Osteoblast (primary cell): ENCODE measurements around the gene PRM1. TPM values are rescaled to one million over a fixed set of nuclear protein-coding genes. Genes with fewer than 3 reads are reported as not detected.

Experiments used
- DNase-seq: peaks from one replicate; pipeline ENCODE4 v3.0.0; 2011; ENCODE audit warnings: low spot score, mixed read lengths; ENCODE audit not compliant: insufficient read length; ENCODE audit errors: missing footprints
- H2AFZ ChIP-seq: 2 replicates; pipeline ENCODE4 v1.6.0; 2011; ENCODE audit warnings: mild to moderate bottlenecking, low read length
- H3K27ac ChIP-seq: 2 replicates; pipeline ENCODE4 v1.5.1; 2011; ENCODE audit warnings: mild to moderate bottlenecking, low read depth, low read length, moderate library complexity
- H3K27me3 ChIP-seq: 2 replicates; pipeline ENCODE4 v1.6.0; 2012; ENCODE audit warnings: mild to moderate bottlenecking, control low read depth, inconsistent platforms, low read length, moderate library complexity; ENCODE audit not compliant: insufficient read depth
- H3K36me3 ChIP-seq: 2 replicates; pipeline ENCODE4 v1.5.1; 2011; ENCODE audit warnings: mild to moderate bottlenecking, low read length, control low read depth, moderate library complexity; ENCODE audit not compliant: insufficient read depth
- H3K4me1 ChIP-seq: 2 replicates; pipeline ENCODE4 v1.5.1; 2011; ENCODE audit warnings: mild to moderate bottlenecking, low read length, control low read depth, moderate library complexity; ENCODE audit not compliant: insufficient read depth
- H3K4me2 ChIP-seq: 2 replicates; pipeline ENCODE4 v1.6.0; 2011; ENCODE audit warnings: mild to moderate bottlenecking, low read length; ENCODE audit not compliant: insufficient read depth
- H3K4me3 ChIP-seq: fragments of 200-600 bp; sonication (generic); 3 replicates; pipeline ENCODE4 v1.5.1; 2012; ENCODE audit warnings: mild to moderate bottlenecking, low read length, inconsistent platforms; ENCODE audit not compliant: insufficient read depth
- H3K79me2 ChIP-seq: 2 replicates; pipeline ENCODE4 v1.6.0; 2012; ENCODE audit warnings: mild to moderate bottlenecking, low read length, control low read depth, inconsistent platforms; ENCODE audit not compliant: insufficient read depth
- H3K9me3 ChIP-seq: 2 replicates; pipeline ENCODE4 v1.5.1; 2011; ENCODE audit warnings: low read depth, low read length, control low read depth
- H4K20me1 ChIP-seq: 2 replicates; pipeline ENCODE4 v1.6.0; 2012; ENCODE audit warnings: mild to moderate bottlenecking, low read length, control low read depth; ENCODE audit not compliant: insufficient read depth
- total RNA-seq: library from RNA; depleted of rRNA; stranded (reverse); fragments of >200 nt; gene quantifications from 2 replicates; pipeline ENCODE4 v1.2.3, GENCODE V29; 2012
- TF ChIP-seq, protein P1 (sequence below): IDR thresholded peaks from 2 replicates; pipeline ENCODE4 v1.5.1; 2011; ENCODE audit warnings: mild to moderate bottlenecking, low read depth, low read length, moderate library complexity; ENCODE audit errors: extremely low read depth

PRM1 gene
- total RNA-seq, 1 donor, result not detected

DNA sequence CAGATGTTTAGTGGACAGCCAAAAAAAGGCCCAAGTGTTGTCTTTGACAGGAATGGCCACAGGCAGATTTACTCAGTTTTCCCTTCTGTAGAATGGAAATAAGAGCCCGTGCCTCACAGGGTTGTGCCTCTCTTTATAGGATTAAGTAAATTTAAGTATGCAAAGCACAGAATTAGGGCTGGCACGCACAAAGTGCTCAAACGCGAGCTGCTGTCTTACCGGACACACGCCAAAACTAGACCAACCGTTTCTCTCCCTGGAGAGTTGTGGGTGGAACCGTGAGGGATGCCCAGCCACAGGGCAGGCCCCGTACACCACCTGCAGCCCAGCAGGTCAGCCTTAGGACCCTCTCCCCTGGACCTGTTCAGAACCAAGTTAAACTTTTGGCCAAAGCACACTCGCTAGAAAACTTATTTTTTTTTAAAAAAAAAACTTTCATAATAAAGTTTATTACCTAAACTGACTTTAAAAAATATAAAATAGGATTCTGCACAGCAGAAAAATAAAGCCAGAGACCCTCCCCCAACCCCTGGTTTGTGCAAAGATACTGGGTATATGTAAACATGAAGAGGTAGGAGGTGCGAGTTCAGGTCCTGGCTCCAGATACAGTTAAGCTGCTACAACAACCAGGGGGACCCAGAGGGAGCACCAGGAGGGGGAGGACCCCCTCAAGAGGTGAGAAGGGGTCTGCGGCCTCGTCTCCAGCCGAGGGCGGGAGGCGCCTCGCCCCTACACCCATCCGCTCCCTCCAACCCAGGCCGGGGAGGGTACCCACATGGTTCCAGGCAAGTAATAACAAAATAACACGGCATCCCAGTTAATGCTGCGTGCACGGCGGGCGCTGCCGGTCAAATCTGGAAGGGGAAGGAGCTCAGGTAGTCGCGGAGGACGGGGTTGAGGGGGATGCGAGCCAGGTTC, 26.9 kb downstream of the PRM1 start:
- H2AFZ ChIP-seq, result no peak overlapping the region
- peak overlapping the region; percentile 92 for H3K4me3 ChIP-seq
- H3K79me2 ChIP-seq, result no peaks in the 10 kb centered on the region
- H3K27ac ChIP-seq, result no peak overlapping the region
- H3K9me3 ChIP-seq, result no peaks in the 10 kb centered on the region
- H3K4me1 ChIP-seq, result peaks cover 28% of the 10 kb centered on the region
- H3K36me3 ChIP-seq, result no peaks in the 10 kb centered on the region
- DNase-seq, result peak; percentile 59
- H4K20me1 ChIP-seq, result peaks cover 11% of the 10 kb centered on the region
- H3K4me2 ChIP-seq, result peak overlapping the region; percentile 79
- no peaks in the 10 kb centered on the region for H3K27me3 ChIP-seq
- TF ChIP-seq, protein P1, sequence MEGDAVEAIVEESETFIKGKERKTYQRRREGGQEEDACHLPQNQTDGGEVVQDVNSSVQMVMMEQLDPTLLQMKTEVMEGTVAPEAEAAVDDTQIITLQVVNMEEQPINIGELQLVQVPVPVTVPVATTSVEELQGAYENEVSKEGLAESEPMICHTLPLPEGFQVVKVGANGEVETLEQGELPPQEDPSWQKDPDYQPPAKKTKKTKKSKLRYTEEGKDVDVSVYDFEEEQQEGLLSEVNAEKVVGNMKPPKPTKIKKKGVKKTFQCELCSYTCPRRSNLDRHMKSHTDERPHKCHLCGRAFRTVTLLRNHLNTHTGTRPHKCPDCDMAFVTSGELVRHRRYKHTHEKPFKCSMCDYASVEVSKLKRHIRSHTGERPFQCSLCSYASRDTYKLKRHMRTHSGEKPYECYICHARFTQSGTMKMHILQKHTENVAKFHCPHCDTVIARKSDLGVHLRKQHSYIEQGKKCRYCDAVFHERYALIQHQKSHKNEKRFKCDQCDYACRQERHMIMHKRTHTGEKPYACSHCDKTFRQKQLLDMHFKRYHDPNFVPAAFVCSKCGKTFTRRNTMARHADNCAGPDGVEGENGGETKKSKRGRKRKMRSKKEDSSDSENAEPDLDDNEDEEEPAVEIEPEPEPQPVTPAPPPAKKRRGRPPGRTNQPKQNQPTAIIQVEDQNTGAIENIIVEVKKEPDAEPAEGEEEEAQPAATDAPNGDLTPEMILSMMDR, result no peak

DNA sequence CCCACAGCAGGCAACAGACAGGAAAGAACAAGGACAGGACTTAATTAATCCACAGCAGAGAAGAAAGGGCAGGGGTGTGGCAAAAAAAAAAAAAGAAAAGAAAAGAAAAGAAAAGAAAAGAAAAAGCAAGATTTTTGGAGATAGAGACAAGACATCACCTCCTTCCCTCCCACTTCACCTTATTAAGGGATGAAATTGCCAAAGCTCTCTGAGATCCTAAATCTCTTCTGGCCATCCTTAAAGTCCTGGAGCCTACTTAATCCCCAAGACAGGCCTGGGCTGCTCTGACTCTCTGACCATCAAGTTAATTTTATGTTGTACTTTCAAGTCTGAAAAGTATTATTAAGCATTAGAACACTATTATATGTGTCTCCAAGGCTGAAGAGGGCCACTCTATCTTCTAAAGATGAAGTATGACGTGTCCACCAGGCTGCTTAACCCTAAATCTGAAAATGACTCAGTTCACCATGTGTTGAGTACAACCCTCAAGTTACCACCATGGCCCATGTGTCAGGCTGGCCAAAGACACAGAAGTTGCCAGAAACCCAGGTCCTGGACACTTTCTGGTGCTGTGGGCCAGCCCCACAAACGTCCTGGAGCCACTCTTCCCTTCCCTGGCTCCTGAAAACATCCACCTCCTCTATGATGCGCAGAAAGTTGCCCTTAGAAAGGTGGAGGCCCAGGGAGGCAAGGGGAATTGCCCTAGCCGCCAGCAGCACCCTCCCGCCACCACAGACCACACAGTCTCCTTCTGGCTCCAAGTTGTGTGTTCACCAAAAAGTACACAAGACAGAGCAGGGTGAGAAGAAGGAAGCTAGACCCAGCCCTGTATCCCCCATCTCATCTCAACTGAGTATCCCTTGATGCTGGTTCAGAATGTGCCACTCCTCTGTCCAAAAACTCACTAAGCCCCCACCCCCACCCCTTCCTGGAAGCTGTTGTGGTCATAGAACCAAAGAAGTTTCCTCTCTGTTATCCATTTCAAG, 27.8 kb downstream of the PRM1 start:
- Histone ChIP-seq H3K36me3 (no peaks in the 10 kb centered on the region), H3K9me3 (no peaks in the 10 kb centered on the region), H2AFZ (no peak overlapping the region), H4K20me1 (peaks cover 11% of the 10 kb centered on the region), H3K79me2 (no peaks in the 10 kb centered on the region), H3K4me2 (peak overlapping the region; percentile 79), H3K4me1 (peaks cover 20% of the 10 kb centered on the region), H3K4me3 (no peak overlapping the region), H3K27ac (no peak overlapping the region), H3K27me3 (no peaks in the 10 kb centered on the region)
- peak; percentile 93 for DNase-seq
- TF ChIP-seq, protein P1, result no peak

DNA sequence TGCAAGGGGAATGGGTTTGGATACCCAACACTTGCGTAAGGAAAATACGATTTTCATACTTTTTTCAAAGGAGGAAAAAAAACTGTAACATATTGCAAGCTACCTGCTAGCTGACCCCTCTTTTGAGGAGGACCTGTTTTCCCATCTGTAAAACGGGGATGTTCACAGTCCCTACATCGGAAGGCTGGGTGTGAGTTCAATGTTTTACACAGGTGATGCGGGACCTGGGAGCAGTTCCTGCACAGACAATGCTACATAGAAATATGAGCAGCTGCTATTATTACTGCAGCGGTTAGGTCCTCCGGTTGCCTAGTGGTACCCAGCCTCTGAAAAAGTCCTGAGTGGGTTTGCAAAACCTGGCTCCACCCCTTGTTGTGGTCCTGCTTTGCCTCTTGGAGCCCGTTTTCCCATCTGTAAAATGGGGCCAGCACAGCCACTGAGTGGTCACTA, 28.6 kb downstream of the PRM1 start:
- Histone ChIP-seq H3K4me3 (no peak overlapping the region), H4K20me1 (peaks cover 11% of the 10 kb centered on the region), H3K27ac (no peak overlapping the region), H3K79me2 (no peaks in the 10 kb centered on the region), H3K4me2 (no peak overlapping the region), H3K4me1 (peaks cover 20% of the 10 kb centered on the region), H3K27me3 (no peaks in the 10 kb centered on the region), H3K9me3 (no peaks in the 10 kb centered on the region), H3K36me3 (no peaks in the 10 kb centered on the region), H2AFZ (no peak overlapping the region)
- TF ChIP-seq, protein P1, result no peak
- DNase-seq, result no peak
